GM12878 (cell line): ENCODE results near the gene DNASE2B. TPM values are rescaled to one million over a fixed set of nuclear protein-coding genes. Genes with fewer than 3 reads are reported as not detected.

Experiments used
- ATAC-seq: fragments of 200-7000 bp; cut with Tn5 transposase; 3 replicates; pipeline ENCODE4 v1.9.1; 2020; ENCODE audit warnings: mild to moderate bottlenecking, moderate library complexity
- BruUV-seq: library from RNA; stranded (reverse); fragments of 400-500 nt; replicated peaks from 2 replicates; lab custom pipeline; 2021; lab: Mats Ljungman, UMichigan
- CTCF ChIA-PET: fragments of 300-600 bp; sonication (Branson Sonifier 250); formaldehyde crosslinking; extraction: SDS; loops from one replicate; lab custom pipeline; 2021; ENCODE audit warnings: inconsistent platforms; lab: Yijun Ruan, JAX
- POLR2A ChIA-PET: fragments of 350-600 bp; formaldehyde crosslinking; extraction: SDS; loops from one replicate; lab custom pipeline; 2021; ENCODE audit warnings: inconsistent platforms; lab: Charles Lee
- RAD21 ChIA-PET: fragments of 300-600 bp; sonication (Branson Sonifier 250); formaldehyde crosslinking; loops from one replicate; lab custom pipeline; 2023; ENCODE audit warnings: antibody characterized with exemption; ENCODE audit not compliant: unreplicated experiment; lab: Charles Lee
- SMC1A ChIA-PET: fragments of 300-600 bp; sonication (Branson Sonifier 250); formaldehyde crosslinking; loops from one replicate; lab custom pipeline; 2023; ENCODE audit not compliant: unreplicated experiment, uncharacterized antibody; lab: Charles Lee
- DNase-seq: peaks from one replicate; pipeline ENCODE4 v3.0.0-alpha.2; 2011; ENCODE audit warnings: low read depth, low spot score
- FAIRE-seq: peaks from 3 replicates; lab custom pipeline; 2011; peaks lifted over from hg19 to GRCh38; lab: Jason Lieb, UNC
- H2AFZ ChIP-seq: 2 replicates; pipeline ENCODE4 v1.6.0; 2011; ENCODE audit warnings: low read depth, low read length, control low read depth; ENCODE audit not compliant: control insufficient read depth
- H3K27ac ChIP-seq: 2 replicates; pipeline ENCODE4 v1.5.1; 2011; ENCODE audit warnings: control low read depth; ENCODE audit not compliant: control insufficient read depth, insufficient read depth
- H3K27me3 ChIP-seq, 2 experiments: replicated peaks in 1 of 2; 2 replicates each; pipeline versions ENCODE4 v1.6.0 to v1.6.1; 2011; ENCODE audit warnings: low read length in 1 of 2; ENCODE audit not compliant: control insufficient read depth in 2 of 2, insufficient read depth in 2 of 2
- H3K36me3 ChIP-seq, 2 experiments: 2 replicates each; pipeline ENCODE4 v1.5.1; 2011; ENCODE audit warnings: low read length in 1 of 2; ENCODE audit not compliant: control insufficient read depth in 2 of 2, insufficient read depth in 2 of 2
- H3K4me1 ChIP-seq: 2 replicates; pipeline ENCODE4 v1.6.1; 2011; ENCODE audit warnings: mild to moderate bottlenecking, low read length, moderate library complexity, mixed read lengths; ENCODE audit not compliant: control insufficient read depth, insufficient read depth
- H3K4me2 ChIP-seq: 2 replicates; pipeline ENCODE4 v1.6.0; 2011; ENCODE audit warnings: control low read depth; ENCODE audit not compliant: control insufficient read depth, insufficient read depth
- H3K4me3 ChIP-seq: fragments of 200-600 bp; sonication (generic); 2 replicates; pipeline ENCODE4 v1.5.1; 2016
- H3K79me2 ChIP-seq: 2 replicates; pipeline ENCODE4 v1.6.0; 2011; ENCODE audit warnings: low read length; ENCODE audit not compliant: control insufficient read depth, insufficient read depth
- H3K9ac ChIP-seq: 2 replicates; pipeline ENCODE4 v1.8.0; 2011; ENCODE audit warnings: low read length, control low read depth, mixed read lengths; ENCODE audit not compliant: control insufficient read depth, insufficient read depth
- H3K9me3 ChIP-seq: replicated peaks from 3 replicates; pipeline ENCODE4 v1.5.1; 2011; ENCODE audit warnings: mild to moderate bottlenecking, low read length; ENCODE audit not compliant: control insufficient read depth, insufficient read depth
- H4K20me1 ChIP-seq: 2 replicates; pipeline ENCODE4 v1.6.0; 2011; ENCODE audit not compliant: control insufficient read depth, insufficient read depth
- ATF7 ChIP-seq: fragments of 450-650 bp; IDR thresholded peaks from 2 replicates; pipeline ENCODE4 v1.6.1; 2016; ENCODE audit warnings: low read depth, mild to moderate bottlenecking
- CBX5 ChIP-seq: sonication (generic); IDR thresholded peaks from 2 replicates; pipeline ENCODE4 v1.6.1; 2016; ENCODE audit warnings: low read depth, moderate library complexity, mild to moderate bottlenecking, inconsistent platforms
- CEBPB ChIP-seq, 2 experiments: fragments of 150-350 bp in 1 of 2; IDR thresholded peaks; 2 replicates each; pipeline ENCODE4 v1.6.1; 2012 to 2014; ENCODE audit warnings: low read depth in 2 of 2, low read length in 2 of 2, borderline replicate concordance in 1 of 2, inconsistent platforms in 1 of 2
- CHD4 ChIP-seq: fragments of 200-600 bp; sonication (generic); IDR thresholded peaks from 2 replicates; pipeline ENCODE4 v1.6.1; 2016; ENCODE audit warnings: mild to moderate bottlenecking
- CREB1 ChIP-seq: IDR thresholded peaks from 2 replicates; pipeline ENCODE4 v1.6.1; 2012; ENCODE audit warnings: low read depth, mild to moderate bottlenecking, inconsistent platforms
- EGR1 ChIP-seq, 2 experiments: IDR thresholded peaks; 1 replicate in 1 of 2; 2 replicates in 1 of 2; pipeline ENCODE4 v1.6.1; 2011 to 2012; ENCODE audit warnings: low read depth in 2 of 2, low read length in 2 of 2, borderline replicate concordance in 1 of 2, mild to moderate bottlenecking in 1 of 2, moderate library complexity in 1 of 2
- ETV6 ChIP-seq, 2 experiments: fragments of 450-650 bp in 1 of 2; IDR thresholded peaks in 1 of 2; conservative IDR thresholded peaks in 1 of 2; 2 replicates each; pipeline ENCODE4 v1.6.1; 2014; ENCODE audit warnings: antibody characterized with exemption in 1 of 2, borderline replicate concordance in 1 of 2, low read depth in 1 of 2, mild to moderate bottlenecking in 1 of 2, moderate library complexity in 1 of 2
- LARP7 ChIP-seq: fragments of 450-650 bp; IDR thresholded peaks from 2 replicates; pipeline ENCODE4 v1.6.1; 2017; ENCODE audit warnings: mild to moderate bottlenecking
- NRF1 ChIP-seq: conservative IDR thresholded peaks from 2 replicates; pipeline ENCODE4 v1.6.1; 2011; ENCODE audit warnings: mild to moderate bottlenecking, low read depth, low read length, improper control_type of control experiment
- RAD51 ChIP-seq: fragments of 450-650 bp; IDR thresholded peaks from 2 replicates; pipeline ENCODE4 v1.6.1; 2016; ENCODE audit warnings: moderate library complexity, mild to moderate bottlenecking, inconsistent platforms
- RFX5 ChIP-seq: IDR thresholded peaks from 2 replicates; pipeline ENCODE4 v1.6.1; 2011; ENCODE audit warnings: low read depth, low read length, improper control_type of control experiment
- YY1 ChIP-seq: IDR thresholded peaks from 2 replicates; pipeline ENCODE4 v1.6.1; 2011; ENCODE audit warnings: low read depth, mild to moderate bottlenecking, low read length
- ZNF24 ChIP-seq: fragments of 450-650 bp; IDR thresholded peaks from 2 replicates; pipeline ENCODE4 v1.6.1; 2017; ENCODE audit warnings: antibody characterized with exemption, mild to moderate bottlenecking
- WGBS: methylation state at CpG from one replicate; pipeline ENCODE4 v1.1.6; 2016; ENCODE audit warnings: low lambda C conversion rate; ENCODE audit not compliant: insufficient replicate concordance, insufficient coverage; ENCODE audit errors: missing lambda C conversion rate; 5-methylcytosine and 5-hydroxymethylcytosine counted together
- in situ Hi-C: fragments of 300-500 bp; cut with MboI; formaldehyde crosslinking; loops from 9 replicates; pipeline ENCODE4 v1.14.3; 2018; ENCODE audit warnings: mixed read lengths
- intact Hi-C: fragments of 100-400 bp; cut with micrococcal nuclease; formaldehyde crosslinking; loops from one replicate; pipeline ENCODE4 v1.14.2; 2022; ENCODE audit not compliant: unreplicated experiment
- polyA plus RNA-seq, 11 experiments: library from polyadenylated mRNA; depleted of rRNA in 4 of 11; unstranded in 6 of 11; stranded (reverse) in 5 of 11; fragments of >200 nt; fragmentation: Nextera tagmentation in 4 of 11; fragmentation: Illumina TruSeq in 1 of 11; extraction: Ambion mirVana in 4 of 11; extraction: Trizol in 1 of 11; gene quantifications; 1 replicate in 1 of 11; 2 replicates in 10 of 11; pipeline versions ENCODE4 v1.2.1 to v1.2.3, GENCODE V29; 2011 to 2016; ENCODE audit warnings: inconsistent platforms in 2 of 11, missing spikeins in 2 of 11, low read depth in 1 of 11
- total RNA-seq, 4 experiments: library from RNA; depleted of rRNA in 3 of 4; stranded (reverse); fragments of >200 nt in 3 of 4; fragmentation: Illumina TruSeq in 1 of 4; extraction: Trizol in 1 of 4; gene quantifications; 2 replicates each; pipeline versions ENCODE4 v1.2.1 to v1.2.3, GENCODE V29; 2013 to 2021
- TF ChIP-seq, protein P1 (sequence below): fragments of 450-650 bp; formaldehyde crosslinking; IDR thresholded peaks from 2 replicates; pipeline ENCODE4 v1.4.0; 2020; ENCODE audit warnings: mild to moderate bottlenecking, moderate library complexity

Gene DNASE2B
- total and polyA plus RNA-seq, 10 of the 15 experiments (the other 5 are each of a cell fraction or from before 2014, with no cell fraction given): not detected

GRCh38 chr1:84370266-84370665 is 28.0 kb upstream of the DNASE2B start:
- no peak for DNase-seq
- Histone ChIP-seq H3K4me2 (no peak overlapping the region), H3K9ac (no peak overlapping the region), H2AFZ (no peak overlapping the region), H4K20me1 (no peaks in the 10 kb centered on the region), H3K27ac (no peak overlapping the region), H3K36me3 (no peaks in the 10 kb centered on the region), H3K27me3 (no peaks in the 10 kb centered on the region), H3K4me3 (no peak overlapping the region), H3K79me2 (no peaks in the 10 kb centered on the region), H3K4me1 (no peaks in the 10 kb centered on the region), H3K9me3 (no peaks in the 10 kb centered on the region)
- BruUV-seq: no TSS peak
- intact Hi-C loops (no loop called here), in situ Hi-C loops (no loop called here)
- ChIA-PET SMC1A (interaction anchor here (0.8 to 1.1 kb wide), 2 partner anchors 133 to 515 kb away, joined by 3 read pairs; no protein-coding TSS in a partner anchor), CTCF (no interaction called here), POLR2A (no interaction called here), RAD21 (no interaction called here)
- WGBS: 14% methylated on average over 1 of the region's 1 CpG
- no peak for ATAC-seq
- TF ChIP-seq EGR1 (IDR thresholded peaks at IDR 0.05; ENCODE audit: borderline replicate concordance in 1 of 2, low read depth in 2 of 2, low read length in 2 of 2) (no peak), CEBPB (IDR thresholded peaks at IDR 0.05; ENCODE audit: borderline replicate concordance in 1 of 2, low read depth in 2 of 2, low read length in 2 of 2) (no peak), ATF7 (peak; percentile 24; the same call in 1 of the 2 replicates)
- FAIRE-seq: no peak

DNA sequence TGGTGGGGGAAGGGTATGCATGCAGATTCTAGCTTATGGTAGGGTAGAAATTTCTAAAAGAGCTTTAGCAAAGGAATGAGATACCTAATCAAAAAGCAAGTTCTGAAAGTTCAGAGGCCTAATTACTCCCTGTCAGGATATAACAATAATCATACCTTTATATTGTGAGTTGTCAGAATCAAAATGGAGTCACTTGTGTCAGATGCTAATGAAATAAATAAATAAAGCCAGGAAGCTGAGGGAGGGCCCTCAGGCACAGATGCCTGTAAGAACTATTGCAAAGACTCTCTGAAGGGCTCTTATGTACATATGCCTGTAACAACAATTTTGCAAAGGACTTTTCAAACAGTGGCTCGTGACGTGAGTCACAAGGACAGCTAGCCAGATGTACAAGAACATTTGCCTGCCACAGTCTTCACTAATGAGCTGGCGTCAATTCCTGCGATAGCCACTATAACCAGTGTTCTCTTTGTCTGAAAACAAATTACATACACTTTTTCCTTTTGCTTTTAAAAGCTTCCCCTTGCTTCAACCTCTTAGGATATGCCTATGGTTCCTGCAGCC is 27.4 kb upstream of the DNASE2B start:
- 63% methylated on average over 4 of the region's 4 CpGs for WGBS
- Histone ChIP-seq H3K79me2 (no peaks in the 10 kb centered on the region), H3K27me3 (no peaks in the 10 kb centered on the region), H3K4me3 (no peak overlapping the region), H3K27ac (no peak overlapping the region), H3K36me3 (no peaks in the 10 kb centered on the region), H2AFZ (no peak overlapping the region), H3K4me1 (no peaks in the 10 kb centered on the region), H3K4me2 (no peak overlapping the region), H3K9me3 (no peaks in the 10 kb centered on the region), H3K9ac (no peak overlapping the region), H4K20me1 (no peaks in the 10 kb centered on the region)
- RAD21 ChIA-PET: no interaction called here
- no peak for DNase-seq
- intact Hi-C loops (no loop called here), in situ Hi-C loops (no loop called here)
- SMC1A ChIA-PET: interaction anchor here (0.8 to 1.1 kb wide), 2 partner anchors 133 to 515 kb away, joined by 3 read pairs; no protein-coding TSS in a partner anchor
- FAIRE-seq: no peak
- POLR2A ChIA-PET: no interaction called here
- ATAC-seq: no peak
- no TSS peak for BruUV-seq
- CTCF ChIA-PET: interaction anchor here (0.9 kb wide), 1 partner anchor 9 kb away, joined by 3 read pairs; no protein-coding TSS in a partner anchor
- TF ChIP-seq ETV6 (conservative IDR thresholded peaks at IDR 0.05 in 1 of 2, IDR thresholded peaks at IDR 0.05 in 1 of 2; ENCODE audit: borderline replicate concordance in 1 of 2, low read depth in 1 of 2) (no peak), CREB1 (no peak), CHD4 (no peak), CBX5 (no peak), LARP7 (no peak), RFX5 (no peak), YY1 (no peak), RAD51 (no peak), NRF1 (no peak), ZNF24 (no peak)
- TF ChIP-seq, protein P1, sequence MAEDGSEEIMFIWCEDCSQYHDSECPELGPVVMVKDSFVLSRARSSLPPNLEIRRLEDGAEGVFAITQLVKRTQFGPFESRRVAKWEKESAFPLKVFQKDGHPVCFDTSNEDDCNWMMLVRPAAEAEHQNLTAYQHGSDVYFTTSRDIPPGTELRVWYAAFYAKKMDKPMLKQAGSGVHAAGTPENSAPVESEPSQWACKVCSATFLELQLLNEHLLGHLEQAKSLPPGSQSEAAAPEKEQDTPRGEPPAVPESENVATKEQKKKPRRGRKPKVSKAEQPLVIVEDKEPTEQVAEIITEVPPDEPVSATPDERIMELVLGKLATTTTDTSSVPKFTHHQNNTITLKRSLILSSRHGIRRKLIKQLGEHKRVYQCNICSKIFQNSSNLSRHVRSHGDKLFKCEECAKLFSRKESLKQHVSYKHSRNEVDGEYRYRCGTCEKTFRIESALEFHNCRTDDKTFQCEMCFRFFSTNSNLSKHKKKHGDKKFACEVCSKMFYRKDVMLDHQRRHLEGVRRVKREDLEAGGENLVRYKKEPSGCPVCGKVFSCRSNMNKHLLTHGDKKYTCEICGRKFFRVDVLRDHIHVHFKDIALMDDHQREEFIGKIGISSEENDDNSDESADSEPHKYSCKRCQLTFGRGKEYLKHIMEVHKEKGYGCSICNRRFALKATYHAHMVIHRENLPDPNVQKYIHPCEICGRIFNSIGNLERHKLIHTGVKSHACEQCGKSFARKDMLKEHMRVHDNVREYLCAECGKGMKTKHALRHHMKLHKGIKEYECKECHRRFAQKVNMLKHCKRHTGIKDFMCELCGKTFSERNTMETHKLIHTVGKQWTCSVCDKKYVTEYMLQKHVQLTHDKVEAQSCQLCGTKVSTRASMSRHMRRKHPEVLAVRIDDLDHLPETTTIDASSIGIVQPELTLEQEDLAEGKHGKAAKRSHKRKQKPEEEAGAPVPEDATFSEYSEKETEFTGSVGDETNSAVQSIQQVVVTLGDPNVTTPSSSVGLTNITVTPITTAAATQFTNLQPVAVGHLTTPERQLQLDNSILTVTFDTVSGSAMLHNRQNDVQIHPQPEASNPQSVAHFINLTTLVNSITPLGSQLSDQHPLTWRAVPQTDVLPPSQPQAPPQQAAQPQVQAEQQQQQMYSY: no peak
